ENCODE measurements around the gene TNRC6A. TPM values are rescaled to one million over a fixed set of nuclear protein-coding genes. Genes with fewer than 3 reads are reported as not detected.

Gene TNRC6A
- total and polyA plus RNA-seq, 9 of the 15 experiments (the other 6 are each of a cell fraction or from before 2014, with no cell fraction given): 3.4 to 32.1 (median 26.6) TPM

- H3K27me3 ChIP-seq (ENCODE audit: control insufficient read depth in 2 of 2, insufficient read depth in 2 of 2, low read length in 2 of 2): no peaks in the 10 kb centered on the region
- H3K27ac ChIP-seq (ENCODE audit: extremely low read depth, low read depth, low read length): no peak overlapping the region
- H3K9me3 ChIP-seq (replicated peaks; ENCODE audit: control insufficient read depth, insufficient read depth, low read depth, low read length): no peaks in the 10 kb centered on the region
- no peak for DNase-seq (ENCODE audit: extremely low read depth in 1 of 4, low spot score in 3 of 4)
- BruUV-seq (replicated peaks): no TSS peak
- no peaks in the 10 kb centered on the region for H3K79me2 ChIP-seq (ENCODE audit: control insufficient read depth, insufficient read depth, low read length)
- no peak for ATAC-seq
- H3K36me3 ChIP-seq (ENCODE audit: control insufficient read depth, insufficient read depth, low read length): no peaks in the 10 kb centered on the region; the same call in 2 of the 3 replicates
- POLR2A ChIA-PET: interaction anchor here (1.0 kb wide), 1 partner anchor 9 kb away, joined by 3 read pairs; no protein-coding TSS in a partner anchor
- no peaks in the 10 kb centered on the region for H3K9me1 ChIP-seq (ENCODE audit: control insufficient read depth, insufficient read depth, low read length)
- H3K4me2 ChIP-seq (ENCODE audit: insufficient read depth, low read length): no peak overlapping the region
- no peak overlapping the region for H3K9ac ChIP-seq (ENCODE audit: insufficient read depth in 1 of 2, low read depth in 2 of 2, low read length in 2 of 2)
- no peak overlapping the region for H2AFZ ChIP-seq (ENCODE audit: low read depth, low read length)
- H3K4me3 ChIP-seq: no peak overlapping the region
- no peak for FAIRE-seq
- no peaks in the 10 kb centered on the region for H4K20me1 ChIP-seq (replicated peaks; ENCODE audit: control insufficient read depth, insufficient read depth, low read length)
- TF ChIP-seq TFE3 (CRISPR knock-in tag; IDR thresholded peaks at IDR 0.05): no peak
- no peak for TF ChIP-seq CHD2 (IDR thresholded peaks at IDR 0.05; ENCODE audit: low read depth, low read length)
- no peak for TF ChIP-seq RAD51 (IDR thresholded peaks at IDR 0.05; ENCODE audit: borderline replicate concordance, low read depth)
- TF ChIP-seq ZNF253 (CRISPR knock-in tag; conservative IDR thresholded peaks at IDR 0.05): no peak
- no peak for TF ChIP-seq TSC22D4 (tag; IDR thresholded peaks at IDR 0.05)
- no peak for TF ChIP-seq IRF2 (CRISPR knock-in tag; IDR thresholded peaks at IDR 0.05)
- TF ChIP-seq, protein P1, sequence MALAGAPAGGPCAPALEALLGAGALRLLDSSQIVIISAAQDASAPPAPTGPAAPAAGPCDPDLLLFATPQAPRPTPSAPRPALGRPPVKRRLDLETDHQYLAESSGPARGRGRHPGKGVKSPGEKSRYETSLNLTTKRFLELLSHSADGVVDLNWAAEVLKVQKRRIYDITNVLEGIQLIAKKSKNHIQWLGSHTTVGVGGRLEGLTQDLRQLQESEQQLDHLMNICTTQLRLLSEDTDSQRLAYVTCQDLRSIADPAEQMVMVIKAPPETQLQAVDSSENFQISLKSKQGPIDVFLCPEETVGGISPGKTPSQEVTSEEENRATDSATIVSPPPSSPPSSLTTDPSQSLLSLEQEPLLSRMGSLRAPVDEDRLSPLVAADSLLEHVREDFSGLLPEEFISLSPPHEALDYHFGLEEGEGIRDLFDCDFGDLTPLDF (CRISPR knock-in tag; IDR thresholded peaks at IDR 0.05): no peak
- no peak for TF ChIP-seq CREB5 (CRISPR knock-in tag; IDR thresholded peaks at IDR 0.05)
- TF ChIP-seq FOXJ3 (CRISPR knock-in tag; IDR thresholded peaks at IDR 0.05): no peak
- in situ Hi-C loops (cut with MboI): loop anchor here (10.0 kb wide), 1 partner anchor 391 kb away; no protein-coding TSS in a partner anchor
- 29% methylated on average over 6 of the region's 6 CpGs for WGBS (ENCODE audit: insufficient coverage, low coverage, missing lambda C conversion rate)
- CTCF ChIA-PET (ENCODE audit: low intra/inter-chr PET ratio): no interaction called here
- intact Hi-C loops (cut with micrococcal nuclease): loop anchor here (10.0 kb wide), 1 partner anchor 391 kb away; no protein-coding TSS in a partner anchor
- peaks cover 10 to 20% of the 10 kb centered on the region in 2 experiments; a peak in 4 of 5 replicates for H3K4me1 ChIP-seq (replicated peaks in 1 of 2; ENCODE audit: control insufficient read depth in 2 of 2, insufficient read depth in 2 of 2, low read length in 2 of 2)
These were observed 103.9 kb downstream of the TNRC6A start for GRCh38 chr16:24833352-24833751.
